Measurements from ENCODE around the gene GAB2. TPM values are rescaled to one million over a fixed set of nuclear protein-coding genes. Genes with fewer than 3 reads are reported as not detected.

Gene GAB2
- total RNA-seq, 1 donor from 2014 or later = 10.9 TPM

DNA sequence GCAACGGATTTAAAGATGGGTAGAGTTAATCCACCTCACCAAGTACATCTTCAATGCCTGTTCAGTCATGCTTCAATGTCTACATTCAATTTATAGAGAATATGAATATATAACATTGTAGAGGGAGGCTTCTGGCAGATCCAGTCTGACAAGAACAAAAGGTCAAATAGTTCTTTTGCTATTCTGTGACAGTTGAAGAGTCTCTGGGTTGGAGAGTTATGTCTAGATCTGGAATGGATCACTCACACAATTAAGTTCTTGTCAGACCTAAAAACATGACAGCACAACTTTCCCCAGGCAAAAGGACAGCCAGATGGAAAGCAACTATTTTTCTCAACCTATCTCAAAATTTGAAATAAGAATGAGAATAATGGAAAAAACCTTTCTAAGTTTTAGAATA, 15.3 kb upstream of the GAB2 start:
- no peak overlapping the region for H3K27ac Mint-ChIP-seq (ENCODE audit: unreplicated experiment)
- TF ChIP-seq, protein P1, sequence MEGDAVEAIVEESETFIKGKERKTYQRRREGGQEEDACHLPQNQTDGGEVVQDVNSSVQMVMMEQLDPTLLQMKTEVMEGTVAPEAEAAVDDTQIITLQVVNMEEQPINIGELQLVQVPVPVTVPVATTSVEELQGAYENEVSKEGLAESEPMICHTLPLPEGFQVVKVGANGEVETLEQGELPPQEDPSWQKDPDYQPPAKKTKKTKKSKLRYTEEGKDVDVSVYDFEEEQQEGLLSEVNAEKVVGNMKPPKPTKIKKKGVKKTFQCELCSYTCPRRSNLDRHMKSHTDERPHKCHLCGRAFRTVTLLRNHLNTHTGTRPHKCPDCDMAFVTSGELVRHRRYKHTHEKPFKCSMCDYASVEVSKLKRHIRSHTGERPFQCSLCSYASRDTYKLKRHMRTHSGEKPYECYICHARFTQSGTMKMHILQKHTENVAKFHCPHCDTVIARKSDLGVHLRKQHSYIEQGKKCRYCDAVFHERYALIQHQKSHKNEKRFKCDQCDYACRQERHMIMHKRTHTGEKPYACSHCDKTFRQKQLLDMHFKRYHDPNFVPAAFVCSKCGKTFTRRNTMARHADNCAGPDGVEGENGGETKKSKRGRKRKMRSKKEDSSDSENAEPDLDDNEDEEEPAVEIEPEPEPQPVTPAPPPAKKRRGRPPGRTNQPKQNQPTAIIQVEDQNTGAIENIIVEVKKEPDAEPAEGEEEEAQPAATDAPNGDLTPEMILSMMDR (IDR thresholded peaks at IDR 0.05) = no peak
- no peaks in the 10 kb centered on the region for H3K27me3 Mint-ChIP-seq (ENCODE audit: low read depth)
- DNase-seq (ENCODE audit: low spot score) = no peak
- no peaks in the 10 kb centered on the region for H3K9me3 Mint-ChIP-seq (ENCODE audit: low read depth)
- peaks cover 10% of the 10 kb centered on the region for H3K4me1 Mint-ChIP-seq (ENCODE audit: low read depth)
- H3K4me3 Mint-ChIP-seq (ENCODE audit: unreplicated experiment) = no peak overlapping the region
- H3K36me3 Mint-ChIP-seq (ENCODE audit: low read depth) = peaks cover 3% of the 10 kb centered on the region

DNA sequence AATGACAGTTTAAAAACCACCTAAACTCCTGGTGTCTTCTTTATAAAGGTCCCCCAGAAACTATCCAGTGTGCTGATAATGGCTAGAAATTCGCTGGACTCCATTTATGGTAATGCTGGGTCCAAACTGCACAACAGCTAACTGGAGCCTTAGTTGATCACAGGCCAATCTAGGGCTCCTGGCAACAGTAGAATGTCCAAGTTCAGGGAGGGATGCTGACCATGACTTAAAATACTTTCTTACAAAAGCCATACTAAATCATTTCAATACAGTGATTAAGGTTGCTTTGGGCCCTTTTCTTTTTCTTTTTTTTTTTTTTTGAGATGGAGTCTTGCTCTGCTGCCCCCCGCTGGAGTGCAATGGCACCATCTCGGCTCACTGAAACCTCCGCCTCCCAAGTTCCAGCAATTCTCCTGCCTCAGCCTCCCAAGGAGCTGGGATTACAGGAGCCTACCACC, 14.5 kb upstream of the GAB2 start:
- TF ChIP-seq, protein P1 (IDR thresholded peaks at IDR 0.05) = peak; percentile 71
- no peak overlapping the region for H3K4me3 Mint-ChIP-seq (ENCODE audit: unreplicated experiment)
- no peak for DNase-seq (ENCODE audit: low spot score)
- H3K27me3 Mint-ChIP-seq (ENCODE audit: low read depth) = no peaks in the 10 kb centered on the region
- H3K36me3 Mint-ChIP-seq (ENCODE audit: low read depth) = peaks cover under 1% of the 10 kb centered on the region
- peaks cover 10% of the 10 kb centered on the region for H3K4me1 Mint-ChIP-seq (ENCODE audit: low read depth)
- no peaks in the 10 kb centered on the region for H3K9me3 Mint-ChIP-seq (ENCODE audit: low read depth)
- no peak overlapping the region for H3K27ac Mint-ChIP-seq (ENCODE audit: unreplicated experiment)

DNA sequence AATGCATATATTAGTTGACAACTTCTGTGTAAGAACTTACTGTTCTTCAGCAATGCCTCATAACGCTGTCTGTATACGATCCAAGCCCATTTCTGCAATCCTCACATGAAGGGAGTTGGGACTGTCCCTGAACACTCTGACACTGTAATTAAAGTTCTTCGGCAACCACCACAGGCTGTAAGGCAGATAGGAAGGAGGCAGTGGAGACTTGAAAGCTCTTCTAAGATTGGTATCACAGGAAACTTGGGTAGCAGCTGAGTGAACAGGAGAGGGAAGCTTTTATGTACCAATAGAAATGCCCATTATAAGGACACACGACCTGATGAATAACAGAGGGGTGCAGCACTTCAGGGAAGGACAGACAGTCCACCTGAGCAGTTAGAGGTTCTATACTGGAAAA, 12.0 kb upstream of the GAB2 start:
- TF ChIP-seq, protein P1 (IDR thresholded peaks at IDR 0.05) = no peak
- Mint-ChIP-seq H3K36me3 (ENCODE audit: low read depth) (no peaks in the 10 kb centered on the region), H3K9me3 (ENCODE audit: low read depth) (no peaks in the 10 kb centered on the region), H3K4me1 (ENCODE audit: low read depth) (peaks cover 22% of the 10 kb centered on the region), H3K4me3 (ENCODE audit: unreplicated experiment) (no peak overlapping the region), H3K27ac (ENCODE audit: unreplicated experiment) (no peak overlapping the region), H3K27me3 (ENCODE audit: low read depth) (no peaks in the 10 kb centered on the region)
- no peak for DNase-seq (ENCODE audit: low spot score)

DNA sequence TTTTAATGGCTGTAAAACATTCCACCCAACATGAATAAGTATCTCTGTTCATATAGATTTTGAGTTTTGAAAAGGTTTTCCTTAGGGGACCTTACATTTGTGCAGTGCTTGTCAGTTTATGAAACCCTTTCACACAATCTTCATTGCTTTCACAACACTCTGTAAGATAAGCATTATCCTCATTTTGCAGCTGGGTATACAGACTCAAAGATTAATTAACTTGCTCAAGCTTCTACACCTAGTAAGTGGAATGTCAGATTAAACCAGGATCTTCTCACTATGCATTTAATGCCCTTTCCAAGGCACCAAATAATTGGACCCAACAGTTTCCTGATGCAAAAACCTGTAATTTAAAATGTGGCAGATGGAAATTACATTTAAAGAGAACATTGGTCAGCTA, 11.6 kb upstream of the GAB2 start:
- Mint-ChIP-seq H3K9me3 (ENCODE audit: low read depth) (no peaks in the 10 kb centered on the region), H3K4me1 (ENCODE audit: low read depth) (peaks cover 26% of the 10 kb centered on the region), H3K27me3 (ENCODE audit: low read depth) (no peaks in the 10 kb centered on the region), H3K36me3 (ENCODE audit: low read depth) (no peaks in the 10 kb centered on the region), H3K4me3 (ENCODE audit: unreplicated experiment) (no peak overlapping the region), H3K27ac (ENCODE audit: unreplicated experiment) (no peak overlapping the region)
- DNase-seq (ENCODE audit: low spot score) = no peak
- TF ChIP-seq, protein P1 (IDR thresholded peaks at IDR 0.05) = no peak

DNA sequence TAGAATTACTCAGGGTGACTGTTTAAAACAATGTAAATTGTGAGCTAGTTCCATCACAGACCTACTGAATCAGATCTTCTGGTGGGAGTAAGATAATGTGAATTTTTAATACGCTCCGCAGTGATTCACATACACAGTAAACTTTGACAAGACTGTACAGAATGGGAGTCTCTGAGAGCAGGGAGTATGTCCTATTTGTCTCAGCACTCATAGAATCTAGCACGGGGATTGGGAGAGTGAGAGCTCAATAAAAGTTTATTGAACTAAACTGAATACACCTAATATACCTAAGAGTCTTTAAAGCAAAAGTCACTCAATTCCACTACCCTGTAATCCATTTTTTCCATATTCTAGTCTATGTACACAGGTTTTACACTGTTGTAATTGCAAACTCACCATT, 11.2 kb upstream of the GAB2 start:
- TF ChIP-seq, protein P1 (IDR thresholded peaks at IDR 0.05) = no peak
- Mint-ChIP-seq H3K27ac (ENCODE audit: unreplicated experiment) (no peak overlapping the region), H3K4me3 (ENCODE audit: unreplicated experiment) (no peak overlapping the region), H3K4me1 (ENCODE audit: low read depth) (peaks cover 26% of the 10 kb centered on the region), H3K36me3 (ENCODE audit: low read depth) (no peaks in the 10 kb centered on the region), H3K9me3 (ENCODE audit: low read depth) (no peaks in the 10 kb centered on the region), H3K27me3 (ENCODE audit: low read depth) (no peaks in the 10 kb centered on the region)
- DNase-seq (ENCODE audit: low spot score) = no peak

Data from chondrocyte (in vitro differentiated cells).